GM21786 (cell line): ENCODE results near the gene ATL2.
"Not testable (repeated sequence)": the region's sequence is repeated elsewhere in the genome, so short reads cannot be mapped to it uniquely, and the experiment has no call there.

Experiments
- ATAC-seq: cut with Tn5 transposase; IDR thresholded peaks from one replicate; pipeline ENCODE4 v1.9.1; 2021; ENCODE audit not compliant: unreplicated experiment

Gene ATL2

GRCh38 chr2:38390947-38391346 is 13.9 kb upstream of the ATL2 start:
- no peak for ATAC-seq

DNA sequence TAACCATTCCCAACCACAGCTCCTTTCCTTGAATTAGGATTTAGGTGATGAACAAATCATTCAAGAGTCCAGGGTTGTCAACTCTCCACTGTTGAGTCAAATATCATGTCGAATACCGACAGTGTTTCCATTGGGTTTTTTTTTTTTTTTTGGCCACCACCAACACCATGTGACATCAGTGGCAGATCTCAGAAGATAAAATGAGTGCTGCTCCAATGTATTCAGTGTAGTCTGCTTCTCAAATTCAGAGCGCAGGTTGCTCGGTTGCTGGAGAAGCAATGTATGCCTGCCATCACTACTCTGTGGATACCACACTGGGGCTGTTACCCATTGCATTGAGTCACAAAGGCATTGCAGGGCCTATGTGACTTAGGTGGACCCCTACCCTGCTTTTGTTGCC is 10.8 kb upstream of the ATL2 start:
- ATAC-seq = no peak

GRCh38 chr2:38386821-38387220 is 9.7 kb upstream of the ATL2 start:
- ATAC-seq = no peak

DNA sequence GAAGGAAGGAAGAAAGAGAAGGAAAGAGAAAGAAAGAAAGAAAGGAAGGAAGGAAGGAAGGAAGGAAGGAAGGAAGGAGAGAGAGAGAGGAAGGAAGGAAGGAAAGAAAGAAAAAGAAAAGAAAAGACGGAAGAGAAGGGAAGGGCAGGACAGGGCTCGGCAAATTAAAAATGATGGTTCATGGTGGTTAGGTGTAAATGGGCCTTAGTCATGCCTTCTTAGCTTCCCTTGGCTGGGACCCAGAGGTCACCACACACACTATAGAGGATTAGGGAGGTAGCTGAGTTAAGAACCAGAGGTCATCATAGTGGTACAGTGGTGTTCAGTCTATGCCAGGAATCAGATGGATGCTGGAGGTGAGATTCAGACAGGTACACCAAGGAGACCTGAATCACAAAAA is 9.3 kb upstream of the ATL2 start:
- no peak for ATAC-seq

DNA sequence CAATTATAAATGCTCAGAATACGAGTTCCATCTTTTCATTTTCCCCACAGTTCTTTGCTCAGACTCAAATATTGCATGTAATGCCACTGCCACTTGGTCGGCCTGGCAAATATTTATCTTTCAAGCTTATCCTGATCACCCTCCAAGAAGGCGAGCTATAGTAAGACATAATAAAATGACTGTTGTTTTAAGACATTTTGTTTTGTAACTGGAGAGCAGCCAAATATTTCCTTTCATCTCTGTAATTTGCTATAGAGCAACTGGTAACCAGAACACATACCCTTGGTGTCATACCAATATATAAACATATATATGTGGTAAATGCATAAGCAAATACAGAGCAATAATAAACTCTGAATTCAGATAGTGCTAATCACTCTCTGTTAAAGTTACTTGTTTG is 7.3 kb upstream of the ATL2 start:
- no peak for ATAC-seq

DNA sequence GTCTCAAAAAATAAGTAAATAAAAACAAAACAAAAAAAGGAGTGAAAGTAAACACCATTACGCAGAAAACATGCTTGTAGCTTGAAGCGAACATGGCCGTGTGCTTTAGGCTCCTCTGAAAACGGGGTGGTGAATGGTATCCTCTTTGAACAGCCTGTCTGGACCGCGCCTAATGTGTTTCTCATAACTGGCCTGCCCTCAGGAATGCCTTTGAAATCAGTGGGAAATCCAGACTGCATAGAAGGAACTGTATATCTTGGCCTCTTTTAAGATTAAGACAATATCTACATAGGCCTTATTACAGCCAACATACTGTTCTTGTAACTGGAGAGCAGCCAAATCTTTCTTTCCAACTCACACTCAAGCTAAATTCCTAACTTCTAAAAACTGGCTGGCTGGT is 6.7 kb upstream of the ATL2 start:
- ATAC-seq = not testable (repeated sequence)

- no peak for ATAC-seq
Measured at GRCh38 chr2:38381381-38382143, 4.5 kb upstream of the ATL2 start.

DNA sequence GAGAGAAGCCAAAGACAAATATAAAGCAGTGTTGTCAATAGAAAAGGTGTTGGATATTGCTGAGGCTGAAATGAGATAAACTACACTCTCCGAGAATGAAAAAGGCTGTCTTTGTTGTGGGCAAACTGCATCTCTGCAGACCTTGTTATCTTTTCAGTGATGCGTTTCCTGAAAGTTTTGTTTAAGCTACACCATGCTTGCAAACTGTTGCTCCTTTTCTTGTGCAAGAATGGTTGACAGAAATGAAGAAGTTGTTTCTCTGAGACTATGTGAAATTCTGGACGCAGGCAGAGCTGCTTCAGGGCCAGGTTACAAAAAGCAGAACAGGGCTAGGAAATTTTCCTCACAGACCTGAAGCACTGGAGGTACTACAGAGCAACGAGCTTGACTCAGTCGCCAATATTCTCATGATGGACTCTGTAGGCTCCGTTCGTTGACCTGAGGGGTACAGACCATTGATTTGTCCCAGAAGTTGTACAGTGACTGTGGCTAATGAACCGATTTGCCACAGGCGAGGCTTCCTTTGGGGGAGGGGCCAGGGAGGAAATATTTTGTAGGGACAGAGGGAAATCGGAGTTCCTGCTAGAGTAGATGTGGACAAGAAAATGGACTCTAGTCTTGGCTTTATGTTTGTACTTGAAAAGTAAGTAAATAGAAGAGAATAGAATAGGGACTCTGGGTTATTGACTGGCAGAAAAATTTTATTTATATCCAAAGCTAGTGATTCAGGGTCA is 3.5 kb upstream of the ATL2 start:
- ATAC-seq = no peak

DNA sequence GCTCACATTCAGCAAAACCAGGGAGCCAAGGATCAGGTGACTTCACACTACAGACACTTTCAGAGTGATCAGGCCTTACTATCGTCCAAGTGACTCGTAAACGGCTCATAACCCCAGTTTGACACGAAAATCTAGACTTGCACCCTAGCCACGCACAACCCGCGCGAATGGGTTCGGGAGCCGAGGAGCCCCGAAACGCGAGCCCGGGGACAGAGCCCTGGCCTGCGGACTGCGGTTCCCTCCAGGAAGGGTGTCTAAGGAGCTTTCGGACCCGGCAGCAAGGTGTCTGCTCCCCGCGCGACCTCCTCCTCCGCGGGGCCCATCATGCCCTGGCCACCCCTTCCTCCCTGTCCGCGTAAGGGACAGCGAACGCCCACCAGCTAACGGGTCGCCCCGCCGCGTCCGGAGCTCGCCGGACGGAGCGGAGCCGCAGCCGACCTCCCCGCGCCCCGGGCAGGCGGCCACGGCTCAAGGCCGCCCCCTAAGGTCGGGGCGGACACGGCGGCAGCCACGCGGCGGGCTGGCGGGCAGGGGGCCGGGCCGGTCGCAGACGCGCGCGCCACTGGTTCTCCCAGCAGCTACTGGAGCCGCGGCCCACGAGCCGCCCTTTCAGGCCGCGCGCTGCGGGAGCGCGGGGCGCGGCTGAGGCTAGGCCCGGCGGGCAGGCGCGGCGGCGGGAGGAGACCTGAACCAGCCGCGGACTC is 575 bp downstream of the ATL2 start:
- peak; percentile 61 for ATAC-seq

DNA sequence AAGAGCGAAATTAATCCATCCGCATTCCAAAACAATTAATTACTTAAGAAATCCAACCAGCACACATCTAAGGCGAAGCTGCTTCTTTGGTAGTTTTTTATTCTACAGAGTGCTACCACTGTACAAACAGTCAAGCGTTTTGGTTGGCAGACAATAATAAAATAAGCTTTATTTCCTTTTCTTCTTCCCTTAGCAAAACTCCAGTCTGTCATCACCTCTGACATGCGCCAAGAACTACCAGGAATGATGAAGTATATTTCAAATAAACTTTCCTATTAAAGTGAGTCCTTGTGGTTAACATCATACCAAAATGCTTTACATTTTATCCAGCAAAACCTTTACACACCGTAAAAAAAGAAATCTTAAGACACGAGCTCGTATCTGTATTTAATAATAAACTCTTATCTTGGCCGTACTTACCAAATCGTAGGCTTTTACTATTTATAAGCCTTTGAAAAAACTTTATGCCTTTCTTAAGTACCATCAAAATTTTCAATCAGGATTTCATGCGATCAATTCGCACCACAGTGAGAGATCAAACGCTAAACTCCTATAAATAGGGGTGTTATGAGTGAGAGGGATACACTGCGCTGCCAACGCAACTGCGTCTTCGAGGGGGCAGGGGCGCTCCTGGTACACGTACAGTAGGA is 1.3 kb downstream of the ATL2 start:
- no peak for ATAC-seq

GRCh38 chr2:38374984-38375383 is 2.1 kb downstream of the ATL2 start:
- ATAC-seq = no peak

DNA sequence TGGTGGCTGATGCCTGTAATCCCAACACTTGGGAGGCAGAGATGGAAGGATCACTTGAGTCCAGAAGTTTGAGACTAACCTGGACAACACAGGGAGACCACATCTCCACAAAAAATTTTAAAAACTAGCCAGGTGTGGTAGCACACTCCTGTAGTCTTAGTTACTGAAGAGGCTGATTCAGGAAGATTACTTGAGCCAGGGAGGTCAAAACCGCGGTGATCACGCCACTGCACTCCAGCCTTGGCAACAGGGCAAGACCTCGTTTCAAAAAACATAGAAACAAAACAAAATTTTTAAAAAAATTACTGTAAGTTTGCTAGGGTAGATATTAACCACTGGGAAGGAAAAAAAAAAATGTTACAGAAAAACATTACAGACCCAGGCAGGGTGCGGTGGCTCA is 5.8 kb downstream of the ATL2 start:
- no peak for ATAC-seq

- no peak for ATAC-seq
Measured at GRCh38 chr2:38370664-38371063, 6.4 kb downstream of the ATL2 start.

DNA sequence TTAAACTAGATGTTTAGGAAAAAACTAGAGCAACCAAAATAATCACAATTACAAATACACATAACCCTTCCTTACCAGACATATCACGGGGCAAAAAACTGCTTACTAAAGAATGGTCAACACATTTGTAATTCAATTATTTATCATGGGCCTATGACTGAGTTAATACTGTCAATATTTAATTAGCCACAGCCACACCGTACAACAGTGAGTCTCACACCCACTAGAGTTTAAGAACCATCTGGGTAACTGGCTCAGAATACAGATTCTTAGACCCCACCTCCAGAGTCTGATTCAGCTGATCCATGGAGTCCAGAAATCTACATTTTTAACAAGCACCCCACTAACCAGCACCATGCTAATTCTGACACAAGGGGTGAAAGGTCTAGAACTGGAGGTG is 14.8 kb downstream of the ATL2 start:
- ATAC-seq = no peak

DNA sequence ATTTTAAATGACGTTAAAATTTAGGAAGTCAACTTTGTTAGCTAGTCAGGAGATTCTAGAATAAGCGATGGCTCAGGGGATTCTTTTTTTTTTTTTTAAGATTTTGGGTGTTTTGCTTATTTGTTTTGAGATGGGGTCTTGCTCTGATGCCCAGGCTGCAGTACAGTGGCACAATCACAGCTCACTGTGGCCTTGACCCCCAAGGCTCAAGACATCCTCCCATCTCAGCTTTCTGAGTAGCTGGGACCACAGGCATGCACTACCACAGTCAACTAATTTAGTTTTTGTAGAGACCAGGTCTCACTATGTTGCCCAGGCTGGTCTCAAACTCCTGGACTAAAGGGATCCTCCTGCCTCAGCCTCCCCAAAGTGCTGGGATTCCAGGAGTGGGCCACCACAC is 16.9 kb downstream of the ATL2 start:
- ATAC-seq = no peak

- ATAC-seq = no peak
Measured at GRCh38 chr2:38353402-38353801, 23.7 kb downstream of the ATL2 start.

GRCh38 chr2:38352336-38352735 is 24.7 kb downstream of the ATL2 start:
- ATAC-seq = no peak

- ATAC-seq = no peak
Measured at GRCh38 chr2:38345323-38346038, 31.6 kb downstream of the ATL2 start.

DNA sequence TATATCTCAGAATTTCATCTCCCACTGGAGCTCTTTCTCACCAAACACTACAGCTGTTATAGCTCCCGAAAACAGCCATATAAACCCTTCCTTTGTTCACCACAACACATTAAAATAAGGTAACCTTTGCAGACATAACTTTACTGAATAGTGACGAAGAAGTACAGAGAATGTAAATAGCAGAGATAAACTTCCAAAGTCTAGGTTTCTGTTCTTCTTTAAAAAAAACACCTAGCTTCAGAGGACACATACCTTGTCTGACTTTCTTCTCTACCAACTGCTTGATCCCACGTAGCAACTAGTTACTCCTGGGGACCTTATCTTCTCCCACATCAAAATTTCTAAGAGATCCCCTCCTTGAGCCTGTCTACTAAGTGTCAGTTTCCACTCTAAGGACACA is 32.3 kb downstream of the ATL2 start:
- no peak for ATAC-seq

- ATAC-seq = no peak
Measured at GRCh38 chr2:38343212-38343611, 33.9 kb downstream of the ATL2 start.

DNA sequence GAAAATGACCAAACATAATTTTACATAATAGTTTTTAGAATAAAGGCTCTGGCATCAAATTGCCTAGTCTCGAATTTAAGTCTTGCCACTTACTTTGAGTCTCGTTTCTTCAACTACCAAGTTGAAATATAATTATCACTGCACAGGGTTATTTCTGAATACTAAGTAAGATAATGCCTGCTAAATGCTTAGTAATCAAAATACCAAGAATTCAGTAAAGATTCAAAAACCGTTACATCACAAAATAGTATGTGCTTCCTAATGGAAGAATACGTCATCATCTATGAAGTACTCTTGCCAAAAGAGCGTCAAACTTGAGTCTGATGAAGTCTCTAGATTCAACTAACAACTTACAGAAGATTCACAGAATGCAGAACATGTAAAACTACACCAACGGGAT is 40.5 kb downstream of the ATL2 start:
- no peak for ATAC-seq
